IMR-90 (cell line): ENCODE data around the gene NPAS2. TPM values are rescaled to one million over a fixed set of nuclear protein-coding genes. Genes with fewer than 3 reads are reported as not detected.

Source experiments
- ATAC-seq: fragments of 200-7000 bp; cut with Tn5 transposase; 2 replicates; pipeline ENCODE4 v1.9.1; 2020; ENCODE audit warnings: low read depth, mild to moderate bottlenecking, moderate library complexity
- BruUV-seq: library from RNA; stranded (reverse); fragments of 400-500 nt; replicated peaks from 2 replicates; lab custom pipeline; 2021; lab: Mats Ljungman, UMichigan
- CTCF ChIA-PET: fragments of 300-600 bp; formaldehyde crosslinking; extraction: SDS; loops from one replicate; lab custom pipeline; 2021; ENCODE audit warnings: antibody characterized with exemption; lab: Yijun Ruan, JAX
- POLR2A ChIA-PET: fragments of 300-600 bp; sonication (Branson Sonifier 250); formaldehyde crosslinking; loops from one replicate; lab custom pipeline; 2022; ENCODE audit warnings: antibody characterized with exemption; ENCODE audit not compliant: unreplicated experiment; lab: Charles Lee
- DNase-seq: peaks from one replicate; pipeline ENCODE4 v3.0.0; 2013
- H2AFZ ChIP-seq: replicated peaks from 2 replicates; pipeline ENCODE3; 2013; ENCODE audit warnings: low read length, mild to moderate bottlenecking; ENCODE audit not compliant: poor library complexity
- H2AK5ac ChIP-seq: 2 replicates; pipeline ENCODE4 v1.6.1; 2013; ENCODE audit warnings: low read depth, low read length, inconsistent platforms
- H2AK9ac ChIP-seq: replicated peaks from 2 replicates; pipeline ENCODE3; 2013; ENCODE audit warnings: mild to moderate bottlenecking, low read depth, low read length, moderate library complexity; ENCODE audit not compliant: poor library complexity
- H2BK120ac ChIP-seq: 2 replicates; pipeline ENCODE4 v1.6.1; 2013; ENCODE audit warnings: low read depth, low read length, inconsistent platforms
- H2BK15ac ChIP-seq: 3 replicates; pipeline ENCODE4 v1.6.1; 2013; ENCODE audit warnings: low read depth, low read length, inconsistent platforms
- H2BK20ac ChIP-seq: 2 replicates; pipeline ENCODE4 v1.6.1; 2013; ENCODE audit warnings: low read depth, mild to moderate bottlenecking, inconsistent platforms, low read length, moderate library complexity
- H2BK5ac ChIP-seq: 2 replicates; pipeline ENCODE4 v1.6.1; 2013; ENCODE audit warnings: mild to moderate bottlenecking, low read depth, low read length, inconsistent platforms; ENCODE audit not compliant: poor library complexity, severe bottlenecking
- H3K14ac ChIP-seq: replicated peaks from 2 replicates; pipeline ENCODE4 v1.6.1; 2013; ENCODE audit warnings: low read depth, low read length, inconsistent platforms
- H3K18ac ChIP-seq: 2 replicates; pipeline ENCODE4 v1.6.1; 2013; ENCODE audit warnings: low read depth, low read length, control low read depth
- H3K23ac ChIP-seq: 2 replicates; pipeline ENCODE4 v1.6.1; 2013; ENCODE audit warnings: low read depth, low read length, inconsistent platforms
- H3K27ac ChIP-seq: 2 replicates; pipeline ENCODE4 v1.5.1; 2013; ENCODE audit warnings: mild to moderate bottlenecking, control low read depth, low read length; ENCODE audit not compliant: insufficient read depth
- H3K27me3 ChIP-seq: 2 replicates; pipeline ENCODE4 v1.6.1; 2013; ENCODE audit warnings: low read length; ENCODE audit not compliant: control insufficient read depth, insufficient read depth
- H3K36me3 ChIP-seq: 2 replicates; pipeline ENCODE4 v1.6.1; 2013; ENCODE audit warnings: low read length, mixed read lengths; ENCODE audit not compliant: control insufficient read depth, insufficient read depth
- H3K4ac ChIP-seq: 2 replicates; pipeline ENCODE4 v1.6.1; 2013; ENCODE audit warnings: low read depth, low read length, inconsistent platforms
- H3K4me1 ChIP-seq: 2 replicates; pipeline ENCODE4 v1.6.1; 2013; ENCODE audit warnings: low read length, mixed read lengths; ENCODE audit not compliant: control insufficient read depth, insufficient read depth
- H3K4me2 ChIP-seq: 2 replicates; pipeline ENCODE4 v1.6.1; 2013; ENCODE audit warnings: low read depth, mild to moderate bottlenecking, control low read depth, low read length, moderate library complexity
- H3K4me3 ChIP-seq: 2 replicates; pipeline ENCODE4 v1.5.1; 2013; ENCODE audit warnings: low read depth, mild to moderate bottlenecking, control low read depth, low read length, moderate library complexity; ENCODE audit not compliant: insufficient read depth
- H3K56ac ChIP-seq: 2 replicates; pipeline ENCODE4 v1.6.1; 2013; ENCODE audit warnings: low read length, inconsistent platforms; ENCODE audit not compliant: insufficient read depth; ENCODE audit errors: extremely low read depth
- H3K79me1 ChIP-seq, 2 experiments: 2 replicates each; pipeline ENCODE4 v1.6.1; 2013; ENCODE audit warnings: low read length in 2 of 2, inconsistent platforms in 1 of 2, low read depth in 1 of 2
- H3K9ac ChIP-seq: 2 replicates; pipeline ENCODE4 v1.6.1; 2013; ENCODE audit warnings: low read depth, low read length, control low read depth
- H3K9me1 ChIP-seq: 2 replicates; pipeline ENCODE4 v1.6.1; 2013; ENCODE audit warnings: low read length, inconsistent platforms; ENCODE audit not compliant: insufficient read depth
- H3K9me3 ChIP-seq: 2 replicates; pipeline ENCODE4 v1.6.1; 2013; ENCODE audit warnings: low read length; ENCODE audit not compliant: control insufficient read depth, insufficient read depth
- H4K20me1 ChIP-seq: 2 replicates; pipeline ENCODE4 v1.6.1; 2013; ENCODE audit warnings: low read length, inconsistent platforms; ENCODE audit not compliant: insufficient read depth
- H4K5ac ChIP-seq: 2 replicates; pipeline ENCODE4 v1.6.1; 2013; ENCODE audit warnings: mild to moderate bottlenecking, low read depth, low read length, control low read depth
- H4K8ac ChIP-seq, 2 experiments: 2 replicates each; pipeline ENCODE4 v1.6.1; 2013; ENCODE audit warnings: low read depth in 2 of 2, low read length in 2 of 2, control low read depth in 1 of 2, inconsistent platforms in 1 of 2
- H4K91ac ChIP-seq: 2 replicates; pipeline ENCODE4 v1.6.1; 2013; ENCODE audit warnings: low read depth, low read length, inconsistent platforms; ENCODE audit not compliant: insufficient read depth
- BHLHE40 ChIP-seq: fragments of 150-350 bp; IDR thresholded peaks from 2 replicates; pipeline ENCODE4 v1.6.1; 2016; ENCODE audit warnings: mild to moderate bottlenecking, low read depth, low read length
- FOS ChIP-seq: fragments of 150-350 bp; IDR thresholded peaks from 2 replicates; pipeline ENCODE4 v1.6.1; 2016; ENCODE audit warnings: low read depth, low read length
- NFE2L2 ChIP-seq: fragments of 150-350 bp; IDR thresholded peaks from 2 replicates; pipeline ENCODE4 v1.6.1; 2016; ENCODE audit warnings: low read depth, mild to moderate bottlenecking, low read length
- WGBS, 2 experiments: methylation state at CpG; one replicate each; pipeline versions ENCODE4 v1.1.5 to v1.1.7; 2013; ENCODE audit warnings: missing lambda C conversion rate in 2 of 2; ENCODE audit not compliant: insufficient read length in 1 of 2; ENCODE audit errors: extremely low coverage in 2 of 2; 5-methylcytosine and 5-hydroxymethylcytosine counted together
- dilution Hi-C: fragments of 300-500 bp; cut with HindIII; formaldehyde crosslinking; loops from one replicate; pipeline ENCODE4 v1.14.3; 2018; ENCODE audit warnings: low sequenced_read_pairs; ENCODE audit not compliant: unreplicated experiment
- in situ Hi-C: fragments of 300-500 bp; cut with MboI; formaldehyde crosslinking; loops from 3 replicates; pipeline ENCODE4 v1.14.3; 2019; ENCODE audit warnings: low sequenced_read_pairs, inconsistent platforms, mixed read lengths
- intact Hi-C: fragments of 100-400 bp; cut with micrococcal nuclease; formaldehyde crosslinking; loops from 2 replicates; pipeline ENCODE4 v1.10.0; 2022
- polyA plus RNA-seq, 3 experiments: library from polyadenylated mRNA; depleted of rRNA; stranded (reverse); fragments of >200 nt; gene quantifications; 2 replicates each; pipeline ENCODE4 v1.2.3, GENCODE V29; 2012; ENCODE audit warnings: low replicate concordance in 1 of 3
- total RNA-seq: library from RNA; depleted of rRNA; stranded (reverse); fragments of >200 nt; gene quantifications from 2 replicates; pipeline ENCODE4 v1.2.3, GENCODE V29; 2012

The NPAS2 gene
- total and polyA plus RNA-seq, 2 of the 4 experiments (the other 2 are of a cell fraction) = 5.2 to 14.8 TPM

GRCh38 chr2:100909534-100910081 is 89.7 kb downstream of the NPAS2 start:
- Histone ChIP-seq H2AFZ (no peak overlapping the region), H3K4ac (no peak overlapping the region), H4K8ac (no peak overlapping the region), H2BK120ac (no peak overlapping the region), H3K18ac (no peak overlapping the region), H3K4me3 (no peak overlapping the region), H2BK15ac (no peak overlapping the region), H3K4me2 (no peak overlapping the region), H4K91ac (no peak overlapping the region), H3K56ac (no peak overlapping the region), H3K4me1 (no peaks in the 10 kb centered on the region), H2AK9ac (no peak overlapping the region), H3K79me1 (peaks cover 10 to 12% of the 10 kb centered on the region in 2 experiments), H3K36me3 (peaks cover 6% of the 10 kb centered on the region; the same call in 1 of the 2 replicates), H3K27me3 (no peaks in the 10 kb centered on the region), H3K14ac (no peak overlapping the region), H3K9ac (no peak overlapping the region), H3K27ac (no peak overlapping the region), H3K9me3 (no peaks in the 10 kb centered on the region), H4K5ac (no peak overlapping the region), H2BK20ac (no peak overlapping the region), H3K9me1 (peaks cover 13% of the 10 kb centered on the region; the same call in 1 of the 2 replicates), H2AK5ac (no peak overlapping the region), H2BK5ac (no peak overlapping the region), H4K20me1 (no peaks in the 10 kb centered on the region), H3K23ac (no peak overlapping the region)
- ATAC-seq (no peak), DNase-seq (no peak)
- dilution Hi-C loops = no loop called here
- in situ Hi-C loops = no loop called here
- ChIA-PET CTCF (no interaction called here), POLR2A (no interaction called here)
- TF ChIP-seq FOS (no peak), NFE2L2 (no peak), BHLHE40 (no peak)
- intact Hi-C loops = no loop called here
- no TSS peak for BruUV-seq
- no CpG with 5 or more reads among the region's 10 CpGs for WGBS, 2 experiments
